Tibial nerve (tissue), 3 donors: ENCODE data around the gene PIP5KL1.

ENCODE experiments used
- CTCF ChIP-seq, 5 experiments: fragments of 200-600 bp in 3 of 5; fragments of 450-650 bp in 2 of 5; sonication (generic) in 3 of 5; IDR thresholded peaks; one replicate each; pipeline ENCODE4 v1.5.1; 2016 to 2019; ENCODE audit warnings: antibody characterized with exemption in 5 of 5, mild to moderate bottlenecking in 3 of 5, moderate library complexity in 2 of 5
- POLR2A ChIP-seq, 2 donors: fragments of 450-650 bp; IDR thresholded peaks; one replicate each; pipeline ENCODE4 v1.6.1; 2017; ENCODE audit warnings: antibody characterized with exemption in 2 of 2, mild to moderate bottlenecking in 2 of 2, moderate library complexity in 2 of 2

- TF ChIP-seq CTCF (IDR thresholded peaks at IDR 0.05) (no peak), POLR2A (IDR thresholded peaks at IDR 0.05) (no peak)
These were observed 29.3 kb upstream of the PIP5KL1 start for GRCh38 chr9:127959841-127960409.
